MM.1S (cell line): ENCODE results near the gene SEMA4D.

Experiments
- CTCF ChIP-seq: fragments of 300-600 bp; sonication (generic); IDR thresholded peaks from 2 replicates; pipeline ENCODE4 v1.5.1; 2016; ENCODE audit warnings: antibody characterized with exemption, low read length, mixed read lengths
- EZH2 ChIP-seq: fragments of 300-600 bp; sonication (generic); optimal IDR thresholded peaks from 2 replicates; pipeline ENCODE3; 2017; ENCODE audit warnings: low read depth, mild to moderate bottlenecking, antibody characterized with exemption, low read length, mixed read lengths
- EZH2phosphoT487 ChIP-seq: fragments of 300-600 bp; sonication (generic); IDR thresholded peaks from 2 replicates; pipeline ENCODE4 v1.6.1; 2018; ENCODE audit warnings: antibody characterized with exemption, low read length

GRCh38 chr9:89467278-89467625 lies 30.7 kb downstream of the SEMA4D start:
- no peak for TF ChIP-seq CTCF
- no peak for TF ChIP-seq EZH2
- no peak for TF ChIP-seq EZH2phosphoT487
